ENCODE measurements around the gene ADAMTSL3.

DNA sequence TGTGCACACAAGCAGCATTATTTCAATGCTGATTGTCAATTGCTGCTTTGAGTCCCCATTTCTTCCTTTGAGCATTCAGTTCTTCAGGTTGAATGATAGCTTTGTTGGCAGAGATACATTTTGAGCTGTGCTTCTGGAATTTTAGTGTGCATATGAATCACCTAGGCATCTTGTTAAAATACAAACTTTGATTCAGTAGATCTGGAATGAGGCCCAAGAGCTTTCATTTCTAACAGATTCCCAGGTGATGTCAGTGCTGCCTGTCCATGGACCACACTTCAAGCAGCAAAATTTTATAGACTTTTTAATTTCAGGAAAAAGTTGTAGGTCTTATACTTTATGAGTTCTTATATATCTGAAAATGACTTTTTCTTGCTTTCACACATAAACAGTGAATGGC lies 131.1 kb downstream of the ADAMTSL3 start:
- TF ChIP-seq CTCF (IDR thresholded peaks at IDR 0.05): no peak
- TF ChIP-seq ZFX (IDR thresholded peaks at IDR 0.05; ENCODE audit: borderline replicate concordance): no peak
